GM12892 (cell line): ENCODE results near the gene JHY.

Experiments used
- DNase-seq: peaks from one replicate; pipeline ENCODE4 v3.0.0; 2011; ENCODE audit not compliant: insufficient read length
- FAIRE-seq: peaks from 2 replicates; lab custom pipeline; 2011; peaks lifted over from hg19 to GRCh38; lab: Jason Lieb, UNC
- POLR2A ChIP-seq: IDR thresholded peaks from 2 replicates; pipeline ENCODE4 v1.6.1; 2011; ENCODE audit warnings: low read depth, low read length, control low read depth
- POLR2AphosphoS5 ChIP-seq: IDR thresholded peaks from 2 replicates; pipeline ENCODE4 v1.6.1; 2011; ENCODE audit warnings: low read depth, low read length, control low read depth
- TAF1 ChIP-seq: IDR thresholded peaks from 2 replicates; pipeline ENCODE4 v1.6.1; 2011; ENCODE audit warnings: low read depth, mild to moderate bottlenecking, control low read depth, low read length, borderline replicate concordance

JHY gene

GRCh38 chr11:122902951-122903350 is 20.4 kb downstream of the JHY start:
- DNase-seq: no peak
- TF ChIP-seq POLR2AphosphoS5 (no peak), POLR2A (no peak), TAF1 (no peak)
- no peak for FAIRE-seq

GRCh38 chr11:122910775-122911174 is 28.2 kb downstream of the JHY start:
- FAIRE-seq: peak; percentile 78
- DNase-seq: no peak

GRCh38 chr11:122917311-122917710 is 34.8 kb downstream of the JHY start:
- FAIRE-seq (no peak), DNase-seq (no peak)
- no peak for TF ChIP-seq POLR2AphosphoS5
- no peak for TF ChIP-seq TAF1
- no peak for TF ChIP-seq POLR2A

More at GRCh38 chr11:122910775-122911174, 28.2 kb downstream of the JHY start:
- no peak for TF ChIP-seq TAF1
- no peak for TF ChIP-seq POLR2AphosphoS5
- TF ChIP-seq POLR2A: no peak

GRCh38 chr11:122918734-122919133 is 36.2 kb downstream of the JHY start:
- TF ChIP-seq POLR2AphosphoS5: no peak
- no peak for TF ChIP-seq TAF1
- FAIRE-seq: no peak

GRCh38 chr11:122920579-122920978 is 38.0 kb downstream of the JHY start:
- FAIRE-seq: no peak
- TF ChIP-seq TAF1 (no peak), POLR2A (no peak), POLR2AphosphoS5 (no peak)
- no peak for DNase-seq

More at GRCh38 chr11:122918734-122919133, 36.2 kb downstream of the JHY start:
- DNase-seq: no peak

- FAIRE-seq: no peak
Observed at GRCh38 chr11:122922893-122923292, 40.3 kb downstream of the JHY start.

GRCh38 chr11:122923302-122923701 is 40.7 kb downstream of the JHY start:
- TF ChIP-seq POLR2AphosphoS5: no peak
- DNase-seq (no peak), FAIRE-seq (no peak)

More at GRCh38 chr11:122922893-122923292, 40.3 kb downstream of the JHY start:
- DNase-seq: no peak
- TF ChIP-seq POLR2A (no peak), TAF1 (no peak), POLR2AphosphoS5 (no peak)

- no peak for FAIRE-seq
- no peak for TF ChIP-seq TAF1
- no peak for DNase-seq
Observed at GRCh38 chr11:122931510-122931909, 49.0 kb downstream of the JHY start.

- no peak for DNase-seq
- no peak for TF ChIP-seq POLR2A
- no peak for TF ChIP-seq POLR2AphosphoS5
- no peak for TF ChIP-seq TAF1
- no peak for FAIRE-seq
Observed at GRCh38 chr11:122933416-122933815, 50.9 kb downstream of the JHY start.

- DNase-seq (no peak), FAIRE-seq (no peak)
- TF ChIP-seq POLR2A (no peak), POLR2AphosphoS5 (no peak), TAF1 (no peak)
Observed at GRCh38 chr11:122937983-122938382, 55.4 kb downstream of the JHY start.

- DNase-seq (no peak), FAIRE-seq (no peak)
- TF ChIP-seq POLR2AphosphoS5 (no peak), TAF1 (no peak), POLR2A (no peak)
Observed at GRCh38 chr11:122938557-122938956, 56.0 kb downstream of the JHY start.

GRCh38 chr11:122951211-122951610 is 68.7 kb downstream of the JHY start:
- TF ChIP-seq TAF1 (no peak), POLR2AphosphoS5 (no peak), POLR2A (no peak)
- FAIRE-seq (no peak), DNase-seq (no peak)

GRCh38 chr11:122954455-122954854 is 71.9 kb downstream of the JHY start:
- FAIRE-seq: no peak
- DNase-seq: no peak
- TF ChIP-seq TAF1: no peak
- TF ChIP-seq POLR2AphosphoS5: no peak
- no peak for TF ChIP-seq POLR2A
